Measurements from ENCODE around the gene ABAT.
"Not testable (repeated sequence)": the region's sequence is repeated elsewhere in the genome, so short reads cannot be mapped to it uniquely, and the experiment has no call there.

ABAT gene

DNA sequence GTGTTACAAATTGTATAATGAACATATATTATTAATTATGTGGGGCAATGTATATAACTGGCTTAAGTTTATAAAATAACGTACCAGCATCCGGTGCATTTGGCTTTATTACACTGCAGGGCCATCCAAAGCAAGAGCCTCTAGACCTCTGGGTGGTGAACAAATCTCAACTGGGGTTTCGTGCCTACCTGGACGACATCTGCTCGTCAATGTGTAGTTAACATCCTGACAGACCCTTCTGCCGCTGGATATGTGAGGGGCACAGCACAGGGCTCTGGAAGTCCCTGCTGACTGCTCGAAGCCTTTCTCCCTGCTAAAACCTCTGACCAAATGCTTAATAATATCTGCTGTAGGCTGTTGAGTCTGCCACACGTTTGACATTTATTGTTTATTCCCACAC lies 120.7 kb downstream of the ABAT start:
- no peak for DNase-seq

DNA sequence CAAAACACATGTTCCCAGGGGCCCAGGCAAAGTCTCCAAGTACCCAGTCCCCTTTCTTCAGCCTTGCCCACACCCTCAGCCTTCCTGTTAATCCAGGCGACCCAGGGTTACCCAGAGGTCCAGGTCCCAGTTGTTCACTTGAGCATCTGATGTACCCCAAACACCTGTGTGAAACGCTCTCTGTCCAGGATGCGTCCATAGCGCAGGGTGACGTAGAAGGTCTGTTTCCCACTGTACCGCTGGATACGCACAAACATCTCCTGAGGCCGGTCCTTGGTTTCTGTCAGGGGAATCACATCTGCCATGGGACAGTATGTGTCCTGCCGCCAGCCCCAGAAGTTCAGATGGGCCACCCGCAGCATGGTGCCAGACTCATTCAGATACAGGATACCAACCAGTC lies 121.4 kb downstream of the ABAT start:
- no peak for DNase-seq

DNA sequence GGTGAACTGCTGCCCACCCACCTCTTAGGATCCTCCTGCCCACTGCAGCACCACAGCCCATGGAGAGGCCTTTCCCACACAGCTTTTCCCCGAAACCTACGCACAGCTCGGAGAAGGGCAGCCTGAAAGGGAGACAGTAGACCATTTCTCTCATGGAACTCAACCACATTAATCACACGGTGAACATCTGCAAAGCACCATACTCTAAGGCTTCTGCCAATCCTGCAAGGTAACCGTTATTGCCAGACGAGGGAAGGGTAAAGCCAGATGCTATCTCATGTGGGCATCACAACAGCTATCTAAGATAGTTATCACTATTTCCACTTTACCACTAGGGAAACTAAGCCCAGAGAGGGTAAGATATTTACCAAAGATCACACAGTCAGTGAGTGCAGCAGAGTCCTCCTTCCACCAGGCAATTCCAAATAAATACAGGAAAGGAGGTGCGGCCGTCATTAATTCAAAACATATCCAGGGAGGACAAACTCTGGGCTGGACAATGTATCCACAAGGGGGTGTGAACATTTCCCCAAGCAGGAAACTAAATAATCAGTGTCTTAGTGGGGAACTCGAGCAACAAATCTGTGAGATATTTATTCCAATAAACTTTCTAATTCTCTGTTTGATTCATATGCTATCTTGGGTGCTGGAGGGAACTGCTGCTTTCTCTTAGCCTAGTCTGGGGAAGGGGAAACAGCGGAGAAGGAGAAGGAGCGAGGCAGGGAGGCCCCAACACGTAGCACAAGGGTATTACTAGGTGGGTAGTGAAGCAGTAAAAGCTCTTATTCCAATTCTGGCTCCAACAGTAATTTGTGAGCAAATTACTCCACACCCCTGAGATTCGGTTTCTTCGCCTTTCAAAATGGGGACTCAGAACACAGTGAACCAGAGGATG lies 122.3 kb downstream of the ABAT start:
- no peak for DNase-seq

DNA sequence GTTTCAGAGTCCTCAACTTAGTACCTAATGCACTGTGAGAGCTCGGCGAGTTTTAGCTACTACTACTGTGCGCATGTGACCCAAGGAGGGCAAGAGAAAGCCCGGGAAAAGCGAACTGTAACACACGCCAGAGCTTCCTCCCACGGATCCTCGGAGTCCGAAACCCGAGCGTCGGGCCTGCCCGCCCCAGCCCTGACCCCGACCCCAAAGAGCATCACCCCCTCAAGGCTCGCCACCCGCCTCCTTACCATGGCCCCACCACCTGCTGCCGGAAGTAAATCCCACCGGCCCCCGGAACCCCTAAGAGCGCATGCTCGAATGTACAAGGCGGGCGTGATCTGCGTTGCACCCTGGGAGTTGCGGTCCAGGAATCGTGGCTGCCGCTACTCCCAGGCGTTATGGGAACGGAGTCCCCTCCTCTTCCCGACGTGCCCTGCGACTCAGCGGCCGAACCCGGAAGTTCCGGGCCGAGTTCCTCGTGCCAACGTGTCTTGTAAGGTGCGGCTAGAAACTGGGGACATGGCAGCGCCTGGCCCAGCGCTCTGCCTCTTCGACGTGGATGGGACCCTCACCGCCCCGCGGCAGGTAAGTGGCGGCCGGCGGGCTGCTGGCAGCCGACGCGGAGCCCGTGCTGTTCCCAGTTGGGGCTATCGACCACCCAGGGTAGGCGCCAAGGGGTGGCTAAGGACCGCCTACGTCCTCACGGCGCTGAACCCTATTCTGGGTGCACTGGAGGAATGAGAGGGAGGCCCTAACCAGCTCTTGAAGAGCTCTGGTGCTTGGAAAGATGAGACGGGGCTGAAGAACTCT lies 123.2 kb downstream of the ABAT start, which contains the start of the genes PMM2 and TMEM186:
TSS of gene PMM2 (plus strand) at position 476 of the 810 bp plus-strand sequence. CDS start at position 520, 44 bp downstream.
TSS of gene TMEM186 (minus strand) at position 276 of the 810 bp plus-strand sequence. CDS start at position 251, 25 bp downstream.
- DNase-seq = peak; percentile 94 to 95

DNA sequence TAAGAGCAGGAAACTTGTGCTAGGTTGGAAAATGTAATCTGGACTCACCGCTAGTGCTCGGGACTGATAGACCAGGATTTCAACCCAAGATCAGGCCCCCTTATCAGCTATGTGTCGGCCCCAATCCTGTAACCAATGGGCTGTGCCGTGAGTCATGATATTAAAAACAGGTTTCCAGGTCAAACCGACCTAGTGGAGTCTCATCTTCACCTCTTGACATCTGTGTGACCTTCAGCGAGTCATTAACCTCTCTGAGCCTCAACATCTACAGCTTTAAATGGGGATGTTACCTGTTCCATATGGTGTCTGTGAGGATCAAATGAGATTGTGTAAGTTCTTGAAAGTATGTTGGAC lies 123.7 kb downstream of the ABAT start:
- DNase-seq = no peak

DNA sequence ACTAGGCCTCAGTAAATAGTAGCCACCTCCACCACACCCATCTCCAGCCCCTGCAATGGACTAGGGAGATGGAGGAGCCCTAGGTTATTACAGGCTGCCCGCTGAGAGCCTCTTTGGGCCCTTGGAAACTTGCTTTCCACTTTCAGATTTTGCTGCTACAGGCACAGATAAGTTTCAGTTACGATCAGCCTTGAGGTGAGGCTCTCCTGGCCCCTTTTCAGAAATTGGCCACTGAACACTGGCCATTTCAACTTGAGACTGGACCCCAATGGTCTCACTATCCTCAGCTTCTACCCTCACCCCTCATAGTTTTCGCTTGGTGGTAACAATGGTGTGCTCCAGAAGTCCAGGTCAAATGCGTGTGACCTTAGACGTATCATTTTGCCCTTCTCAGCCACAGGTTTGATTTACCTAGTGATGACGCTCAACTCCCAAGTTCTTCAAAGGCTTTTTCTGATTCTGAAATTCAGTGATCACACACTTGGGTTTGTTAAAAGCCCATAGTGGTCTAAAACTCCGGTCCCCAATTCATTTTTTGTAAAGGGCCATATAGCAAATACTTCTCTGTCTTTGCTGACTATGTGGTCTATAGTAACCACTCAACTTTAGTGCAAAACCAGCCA lies 124.2 kb downstream of the ABAT start:
- DNase-seq = no peak

DNA sequence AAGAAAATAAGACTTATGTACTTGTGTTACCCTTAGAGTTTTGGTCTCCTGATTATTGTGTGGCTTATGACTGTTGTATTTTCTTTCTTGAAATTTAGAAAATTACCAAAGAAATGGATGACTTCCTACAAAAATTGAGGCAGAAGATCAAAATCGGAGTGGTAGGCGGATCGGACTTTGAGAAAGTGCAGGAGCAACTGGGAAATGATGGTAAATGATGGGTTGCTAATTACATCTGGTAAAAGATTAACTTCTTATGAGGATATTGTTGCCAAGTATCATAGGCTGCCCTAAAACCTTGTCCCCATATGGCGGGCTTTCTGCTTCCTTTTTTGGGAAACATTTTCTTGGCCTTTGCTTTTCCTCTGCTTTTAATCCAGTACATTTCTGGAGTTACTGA lies 127.3 kb downstream of the ABAT start:
- no peak for DNase-seq

DNA sequence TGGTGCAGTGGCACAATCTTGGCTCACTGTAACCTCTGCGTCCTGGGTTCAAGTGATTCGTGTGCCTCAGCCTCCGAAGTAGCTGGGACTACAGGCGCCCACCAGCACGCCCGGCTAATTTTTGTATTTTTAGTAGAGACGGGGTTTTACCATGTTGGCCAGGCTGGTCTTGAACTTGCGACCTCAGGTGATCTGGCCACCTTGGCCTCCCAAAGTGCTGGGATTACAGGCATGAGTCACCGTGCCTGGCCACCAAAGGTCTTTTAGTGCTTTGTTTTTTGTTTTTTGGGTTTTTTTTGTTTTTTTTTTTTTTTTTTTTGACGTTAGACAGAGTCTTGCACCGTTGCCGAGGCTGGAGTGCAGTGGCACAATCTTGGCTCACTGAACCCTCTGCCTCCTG lies 129.3 kb downstream of the ABAT start:
- not testable (repeated sequence) for DNase-seq

DNA sequence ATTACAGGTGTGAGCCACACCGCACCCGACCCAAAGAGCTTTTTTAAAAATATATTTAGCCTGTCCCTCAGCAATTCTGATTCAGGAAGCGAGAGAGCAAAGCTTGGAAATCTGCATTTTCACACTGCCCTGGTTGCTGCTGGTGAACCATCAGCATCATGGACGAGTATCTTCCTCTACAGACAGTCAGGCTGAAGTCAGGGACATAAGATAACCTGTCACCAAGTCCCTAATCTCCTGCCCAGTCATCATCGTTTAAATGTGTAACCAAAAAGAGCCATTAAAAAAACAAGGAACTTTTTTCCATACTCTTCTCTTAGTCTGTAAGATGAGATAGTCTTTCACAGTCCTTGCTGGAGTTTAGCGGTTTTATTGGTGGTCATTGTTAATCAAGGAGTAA lies 129.9 kb downstream of the ABAT start:
- no peak for DNase-seq

DNA sequence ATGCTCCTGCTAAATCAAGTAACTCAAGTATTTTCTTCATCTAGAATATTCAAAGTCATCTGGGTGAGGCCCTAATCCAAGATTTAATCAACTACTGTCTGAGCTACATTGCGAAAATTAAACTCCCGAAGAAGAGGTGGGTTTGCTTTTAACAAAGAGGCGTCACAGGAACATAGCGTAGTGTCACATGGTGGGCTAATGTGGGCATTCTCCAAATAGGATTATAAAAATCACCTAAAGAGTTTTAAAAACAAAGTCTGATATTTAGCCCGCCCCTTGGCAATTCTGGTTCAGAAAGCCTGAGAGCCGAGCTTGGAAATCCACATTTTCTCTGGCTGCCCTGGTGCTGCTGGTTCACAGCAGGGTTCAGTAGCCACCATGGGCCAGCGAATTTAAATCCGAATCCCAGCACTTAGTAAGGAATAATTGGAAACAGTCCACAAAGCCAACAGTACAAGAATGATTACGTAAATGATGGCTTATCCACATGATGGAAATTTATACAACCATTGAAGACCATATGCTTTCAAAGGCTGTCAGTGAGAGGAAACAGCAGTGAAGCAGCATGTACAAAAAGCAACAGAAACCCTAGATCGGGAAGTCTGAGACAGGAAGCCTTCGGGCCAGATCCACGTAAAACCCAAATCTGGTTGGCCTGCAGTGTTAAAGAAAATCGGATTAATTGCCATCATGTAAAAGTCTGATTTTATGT lies 132.0 kb downstream of the ABAT start:
- DNase-seq = no peak

DNA sequence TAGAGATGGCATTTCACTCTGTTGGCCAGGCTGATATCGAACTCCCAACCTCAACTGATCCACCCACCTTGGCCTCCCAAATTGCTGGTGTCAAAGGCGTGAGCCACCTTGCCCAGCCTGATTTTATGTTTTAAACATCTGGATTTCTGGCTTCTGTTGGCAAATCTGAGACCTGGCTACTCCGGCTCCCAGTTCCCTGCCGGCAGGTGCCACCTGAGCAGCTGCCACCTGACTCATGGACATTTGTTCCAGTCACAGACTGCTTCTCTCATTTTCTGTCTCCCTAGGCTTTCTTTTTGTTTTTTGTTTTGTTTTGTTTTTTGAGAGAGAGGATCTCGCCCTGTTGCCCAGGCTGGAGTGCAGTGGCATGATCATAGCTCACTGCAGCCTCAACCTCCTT lies 132.8 kb downstream of the ABAT start:
- DNase-seq = no peak

DNA sequence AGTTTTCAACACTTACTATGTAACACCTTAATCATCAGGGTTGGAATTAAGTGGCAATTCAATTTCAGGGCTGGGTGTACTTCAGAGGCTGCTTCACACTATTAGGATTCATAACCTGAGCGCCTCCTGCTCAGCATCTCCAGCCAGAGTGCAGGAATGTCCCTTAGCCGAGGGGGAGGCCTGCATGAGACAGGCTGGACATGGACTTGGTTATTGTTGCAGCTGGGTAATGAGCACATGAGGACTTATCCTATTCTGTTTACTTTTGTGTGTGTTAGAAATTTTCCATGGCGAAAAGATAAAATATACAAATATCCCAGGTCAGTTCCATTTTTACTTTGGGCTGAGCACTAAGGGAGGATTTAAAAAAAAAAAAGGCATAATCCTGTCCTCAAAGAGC lies 133.6 kb downstream of the ABAT start:
- no peak for DNase-seq

DNA sequence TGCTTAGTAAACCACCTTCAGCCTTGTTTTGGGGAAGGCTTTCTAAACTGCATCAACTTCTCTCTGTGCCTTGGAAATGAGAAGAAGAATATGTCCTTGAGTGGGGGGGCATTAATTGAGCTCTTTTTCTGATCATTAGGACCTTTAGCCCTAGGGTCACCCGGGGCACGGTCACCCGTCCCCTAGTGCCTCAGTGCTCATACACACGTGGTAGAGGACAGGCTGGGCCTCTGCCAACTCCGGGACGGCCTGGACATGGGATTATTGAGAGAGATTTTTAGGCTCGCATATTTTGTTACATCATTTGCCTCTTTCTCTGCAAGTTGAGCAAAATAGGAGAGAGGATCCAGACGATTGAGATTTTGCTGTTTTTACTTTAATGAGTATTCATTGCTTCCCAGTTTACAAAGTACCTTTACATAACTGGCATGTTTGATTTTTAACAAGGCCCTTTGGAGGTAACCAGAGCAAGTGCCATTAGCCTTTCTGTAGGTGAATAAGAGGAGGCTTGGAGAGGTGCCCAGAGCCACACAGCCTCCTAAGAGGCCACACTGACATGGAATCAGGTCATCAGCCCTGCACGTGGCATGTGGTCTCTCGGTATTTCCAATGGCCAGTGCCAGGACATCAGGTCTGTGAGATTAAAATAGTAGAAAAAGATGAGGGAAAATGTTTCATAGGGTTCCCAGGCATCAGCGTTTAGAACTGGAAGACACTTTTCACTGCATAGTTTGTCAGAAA lies 134.4 kb downstream of the ABAT start:
- DNase-seq = no peak

DNA sequence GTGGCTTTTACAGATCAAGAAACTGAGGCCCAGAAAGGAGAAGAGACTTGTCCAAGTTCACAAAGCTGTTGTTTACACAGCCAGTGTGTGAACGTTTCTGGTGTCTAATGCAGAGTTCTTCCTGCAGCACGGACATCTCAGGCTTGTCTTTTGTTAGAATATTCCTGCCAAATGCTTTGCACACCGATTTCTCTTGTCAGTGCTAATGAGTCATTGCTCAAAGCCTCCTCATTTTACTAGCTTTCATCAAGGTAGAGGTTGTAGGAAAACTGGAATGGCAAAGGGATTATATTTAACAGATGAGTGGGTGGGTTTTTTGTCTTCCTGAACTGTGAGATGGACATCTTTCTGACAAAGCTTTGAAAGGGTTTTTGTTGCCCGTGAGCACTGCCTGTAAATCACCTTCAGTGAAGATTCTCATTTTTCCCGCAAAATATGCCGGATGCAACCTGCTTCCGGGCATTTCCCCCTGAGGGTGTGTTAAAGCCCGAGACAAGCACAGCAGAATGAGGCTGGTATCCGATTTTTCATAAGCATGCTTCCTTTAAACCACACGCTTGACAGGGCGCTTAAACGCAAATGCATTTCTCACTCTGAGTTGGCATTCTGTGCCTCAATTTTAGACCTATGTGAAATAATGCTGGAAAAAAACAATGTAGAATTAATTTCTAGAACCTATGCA lies 137.9 kb downstream of the ABAT start:
- DNase-seq = no peak

DNA sequence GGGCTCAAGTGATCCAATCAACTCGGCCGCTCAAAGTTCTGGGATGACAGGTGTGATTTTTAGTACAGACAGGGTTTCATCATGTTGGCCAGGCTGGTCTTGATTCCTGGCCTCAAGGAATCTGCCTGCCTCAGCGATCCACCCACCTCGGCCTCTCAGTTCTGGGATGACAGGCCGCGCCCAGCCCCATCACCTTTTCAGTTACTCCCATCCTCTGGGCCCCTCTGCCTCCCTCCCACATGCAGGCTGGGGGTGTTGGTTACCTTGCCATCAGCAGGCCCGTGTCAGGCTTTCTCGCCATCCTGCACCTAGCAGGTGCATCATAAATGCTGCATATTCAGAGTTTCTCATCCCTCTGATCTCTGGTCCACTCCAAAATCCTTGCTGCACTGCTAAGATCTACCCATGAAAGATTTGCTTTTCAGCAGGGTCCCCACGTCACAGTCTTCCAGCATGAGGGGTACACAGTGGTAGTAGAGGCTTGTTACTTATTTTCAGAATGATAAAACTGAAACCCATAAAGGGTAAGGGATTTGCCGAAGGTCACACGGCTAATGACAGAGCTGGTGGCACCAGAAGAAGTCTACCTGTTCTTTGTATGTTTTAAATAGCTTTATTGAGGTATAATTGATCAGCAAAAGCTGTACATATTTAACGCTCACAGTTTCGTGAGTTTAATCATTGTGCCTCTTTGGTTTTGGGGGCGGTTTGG lies 139.8 kb downstream of the ABAT start:
- no peak for DNase-seq

DNA sequence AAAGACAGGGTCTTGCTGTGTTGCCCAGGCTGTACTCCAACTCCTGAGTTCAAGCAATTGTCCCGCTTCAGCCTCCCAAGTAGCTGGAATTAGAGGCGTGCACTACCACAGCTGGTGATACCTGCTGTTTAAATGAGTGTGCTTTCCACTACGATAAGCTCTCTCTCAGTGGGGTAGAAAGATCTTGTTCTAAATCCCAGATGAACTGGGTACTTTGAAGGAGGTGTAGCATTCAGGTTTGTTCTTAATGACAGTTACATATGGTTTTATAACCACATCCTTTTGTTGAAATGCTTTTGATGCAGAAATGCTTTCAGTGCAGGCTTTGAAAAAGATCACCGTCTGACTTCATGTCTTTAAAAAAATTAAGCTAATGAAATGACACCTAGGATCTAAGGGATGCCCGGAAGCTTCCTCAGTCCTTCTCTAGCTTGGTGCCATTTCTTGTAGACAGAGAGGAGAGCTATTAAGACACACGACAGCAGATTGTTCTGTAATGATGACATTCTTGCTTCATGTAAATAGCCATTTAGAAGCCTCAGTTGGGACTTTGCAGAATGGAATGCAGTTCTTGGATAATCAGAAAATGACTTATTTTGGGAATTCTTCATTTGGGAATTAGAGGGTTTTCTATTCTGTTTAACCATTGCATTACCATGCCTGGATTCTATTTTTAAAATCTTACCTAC lies 142.7 kb downstream of the ABAT start:
- DNase-seq = no peak

DNA sequence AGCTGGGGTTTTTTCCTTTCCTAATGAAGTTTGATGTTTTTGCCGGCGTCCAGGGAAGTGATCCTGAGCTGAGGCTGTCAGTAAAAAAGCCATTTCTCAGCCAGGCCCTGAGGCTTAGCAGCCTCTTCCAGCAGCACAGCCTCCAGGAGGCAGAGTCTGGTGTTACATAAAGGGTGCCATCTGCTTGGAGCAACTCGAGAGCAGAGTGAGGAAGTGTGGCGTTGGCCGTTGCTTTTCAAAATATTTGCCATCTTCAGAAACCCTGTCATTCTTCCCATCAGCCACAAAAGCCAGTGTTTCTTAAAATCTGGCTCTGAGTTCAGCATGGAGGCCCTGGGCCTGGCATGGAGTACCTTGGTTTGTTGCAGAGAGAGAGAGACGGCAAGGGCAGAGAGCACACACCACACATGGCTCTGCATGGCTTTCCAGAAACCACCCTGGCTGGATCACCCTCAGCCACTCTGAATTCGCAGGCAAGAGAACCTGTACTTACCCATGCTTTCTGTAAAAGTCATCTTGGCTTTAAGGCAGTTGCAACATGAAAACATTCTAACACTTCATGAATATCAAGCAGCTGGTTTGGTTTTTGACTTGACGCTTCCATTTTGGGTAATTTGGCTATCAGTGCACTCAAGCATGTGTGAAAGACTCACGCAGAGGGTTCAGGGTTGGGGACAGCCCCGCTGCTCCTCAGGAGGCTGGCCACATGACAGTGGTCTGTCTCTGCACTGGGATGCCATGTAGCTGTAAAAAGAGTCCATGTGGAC lies 144.3 kb downstream of the ABAT start:
- no peak for DNase-seq

DNA sequence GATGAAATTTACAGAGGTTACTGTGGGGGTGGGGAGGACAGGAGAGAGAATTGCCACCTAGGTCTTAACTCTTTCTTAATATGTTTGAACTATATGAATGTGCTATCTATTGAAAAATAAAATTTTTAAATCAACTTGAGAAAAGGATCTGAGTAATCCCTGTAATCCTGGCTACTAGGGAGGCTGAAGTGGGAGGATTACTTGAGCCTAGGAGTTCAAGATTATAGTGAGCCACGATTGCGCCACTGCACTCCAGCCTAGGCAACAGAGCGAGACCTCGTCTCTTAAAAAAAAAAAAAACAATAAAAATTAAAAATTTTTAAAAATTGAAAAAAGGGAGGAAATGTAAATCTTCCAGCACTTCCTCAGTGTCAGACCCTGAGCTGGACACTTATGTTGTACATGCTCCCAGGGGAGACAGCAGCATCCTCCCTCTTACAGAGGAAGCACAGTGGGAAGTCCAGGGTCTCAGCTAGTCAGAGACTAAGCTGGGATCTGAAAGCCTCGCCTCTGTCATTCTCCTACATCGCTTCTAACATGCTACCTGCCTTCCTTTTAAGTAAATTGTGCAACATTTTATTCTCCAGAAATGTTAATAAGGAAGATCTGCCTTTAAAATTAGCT lies 145.1 kb downstream of the ABAT start:
- no peak for DNase-seq

DNA sequence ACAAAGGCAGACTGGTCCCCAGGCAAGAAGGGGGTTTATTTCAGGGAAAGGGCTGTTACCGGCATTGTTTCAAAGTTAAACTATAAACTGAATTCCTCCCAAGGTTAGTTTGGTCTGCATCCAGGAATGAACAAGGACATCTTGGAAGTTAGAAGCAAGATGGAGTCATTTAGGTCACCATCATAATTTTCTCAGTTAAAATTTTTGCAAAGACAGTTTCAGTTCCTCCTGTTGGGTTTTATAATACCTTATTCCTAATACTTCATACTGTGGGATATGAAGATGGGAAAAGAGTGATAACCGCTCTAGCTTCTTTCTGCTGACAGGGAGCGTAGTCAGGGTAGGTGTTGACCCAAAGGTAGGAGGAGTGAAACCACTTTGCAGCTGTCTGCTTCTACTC lies 148.0 kb downstream of the ABAT start:
- DNase-seq = no peak
